ENCODE data around the gene SEC22C.
"Not testable (repeated sequence)": the region's sequence is repeated elsewhere in the genome, so short reads cannot be mapped to it uniquely, and the experiment has no call there.

The SEC22C gene

DNA sequence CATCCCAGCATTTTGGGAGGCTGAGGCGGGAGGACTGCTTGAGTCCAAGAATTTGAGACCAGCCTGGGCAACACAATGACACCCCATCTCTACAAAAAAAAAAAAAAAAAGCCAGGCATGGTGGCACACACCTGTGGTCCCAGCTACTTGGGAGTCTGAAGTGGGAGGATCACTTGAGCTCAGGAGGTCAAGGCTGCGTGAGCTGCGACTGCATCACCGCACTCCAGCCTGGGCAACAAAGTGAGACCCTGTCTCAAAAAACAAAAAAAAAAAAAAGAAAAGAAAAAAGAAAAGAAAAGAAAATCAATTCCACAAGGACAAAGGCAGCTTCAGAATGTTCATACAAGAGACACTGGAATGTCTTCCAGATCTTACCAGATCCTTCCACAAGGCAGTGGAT lies 2.4 kb downstream of the SEC22C start:
- not testable (repeated sequence) for DNase-seq (ENCODE audit: low read depth)

GRCh38 chr3:42578054-42578453 lies 3.7 kb downstream of the SEC22C start:
- DNase-seq (ENCODE audit: low read depth) = no peak

DNA sequence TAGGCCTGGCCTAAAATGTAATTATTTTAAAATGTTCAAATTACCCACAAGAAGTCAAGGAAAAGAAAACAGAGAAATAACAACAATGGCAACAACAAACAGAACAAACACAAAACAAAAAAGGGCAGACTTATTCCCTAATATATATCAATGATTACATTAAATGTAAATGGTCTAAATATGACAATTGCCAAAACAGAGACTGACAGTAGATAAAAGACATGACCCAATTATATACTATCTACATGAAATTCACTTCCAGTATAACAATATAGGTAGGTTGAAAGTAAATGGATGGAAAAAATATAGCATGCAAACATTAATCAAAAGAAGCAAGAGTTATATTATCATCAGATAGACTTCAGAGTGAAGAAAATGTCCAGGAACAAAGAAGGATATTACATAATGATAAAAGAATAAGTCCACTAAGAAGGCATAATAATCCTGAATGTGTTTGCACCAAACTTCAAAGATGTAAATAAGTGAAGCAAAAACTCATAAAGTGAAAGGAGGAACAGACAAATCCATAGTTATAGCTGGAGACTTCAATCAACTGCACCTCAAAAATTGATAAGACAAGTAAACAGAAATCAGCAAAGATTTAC lies 6.5 kb downstream of the SEC22C start:
- no peak for DNase-seq (ENCODE audit: low read depth)

DNA sequence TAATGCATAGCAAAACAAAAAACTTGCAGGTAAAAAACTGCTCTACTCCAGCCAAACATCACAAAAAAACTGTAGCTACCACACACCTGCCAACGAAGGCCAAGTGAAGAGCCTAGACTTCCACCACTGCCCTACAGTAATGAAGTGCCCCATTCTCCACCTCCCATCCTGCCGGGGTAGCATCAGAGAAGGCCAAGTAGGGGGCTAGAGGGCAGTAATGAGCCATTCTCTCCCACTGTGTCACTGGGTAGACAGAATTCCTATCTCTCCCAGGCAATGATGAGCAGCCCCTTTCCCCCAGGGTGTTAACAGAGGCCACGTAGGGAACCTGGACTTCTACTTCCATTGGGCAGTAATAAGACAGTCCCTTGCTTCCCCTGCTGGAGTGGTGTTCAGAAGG lies 9.5 kb downstream of the SEC22C start:
- no peak for DNase-seq (ENCODE audit: low read depth)

- no peak for DNase-seq (ENCODE audit: low read depth)
Observed at GRCh38 chr3:42569593-42570142, 12.1 kb downstream of the SEC22C start.

GRCh38 chr3:42562047-42562907 lies 19.5 kb downstream of the SEC22C start:
- DNase-seq (ENCODE audit: low read depth) = no peak

DNA sequence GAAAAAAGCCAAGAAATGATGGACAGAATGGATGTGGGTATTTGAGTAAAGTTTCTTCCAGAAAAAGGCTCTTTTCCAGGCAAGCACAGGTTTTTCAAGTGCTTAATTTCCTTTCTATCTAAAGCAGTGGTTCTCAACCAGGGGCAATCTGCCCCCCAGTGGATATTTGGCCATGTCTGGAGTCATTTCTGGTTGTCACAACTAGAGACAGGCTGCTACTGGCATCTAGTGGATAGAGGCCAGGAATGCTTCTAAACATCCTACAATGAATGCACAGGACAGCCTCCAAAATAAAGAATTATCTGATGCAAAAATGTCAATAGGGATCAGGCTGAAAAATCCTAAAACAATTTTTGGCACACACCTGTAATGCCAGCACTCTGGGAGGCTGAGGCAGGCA lies 23.9 kb downstream of the SEC22C start:
- DNase-seq (ENCODE audit: low read depth) = no peak

DNA sequence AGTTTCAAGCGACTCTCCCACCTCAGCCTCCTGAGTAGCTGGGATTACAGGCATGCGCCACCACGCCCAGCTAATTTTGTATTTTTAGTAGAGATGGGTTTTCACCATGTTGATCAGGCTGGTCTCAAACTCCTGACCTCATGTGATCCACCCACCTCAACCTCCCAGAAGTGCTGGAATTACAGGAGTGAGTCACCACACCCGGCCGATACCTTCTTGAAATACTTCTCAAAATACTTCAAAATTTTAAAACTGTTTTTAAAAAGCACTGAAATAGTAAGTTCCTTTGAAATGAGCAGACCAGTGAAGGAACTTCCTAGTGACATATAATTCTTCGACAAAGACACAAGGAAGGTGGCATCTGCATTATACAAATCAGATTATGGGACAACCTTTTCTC lies 24.9 kb downstream of the SEC22C start:
- not testable (repeated sequence) for DNase-seq (ENCODE audit: low read depth)

DNA sequence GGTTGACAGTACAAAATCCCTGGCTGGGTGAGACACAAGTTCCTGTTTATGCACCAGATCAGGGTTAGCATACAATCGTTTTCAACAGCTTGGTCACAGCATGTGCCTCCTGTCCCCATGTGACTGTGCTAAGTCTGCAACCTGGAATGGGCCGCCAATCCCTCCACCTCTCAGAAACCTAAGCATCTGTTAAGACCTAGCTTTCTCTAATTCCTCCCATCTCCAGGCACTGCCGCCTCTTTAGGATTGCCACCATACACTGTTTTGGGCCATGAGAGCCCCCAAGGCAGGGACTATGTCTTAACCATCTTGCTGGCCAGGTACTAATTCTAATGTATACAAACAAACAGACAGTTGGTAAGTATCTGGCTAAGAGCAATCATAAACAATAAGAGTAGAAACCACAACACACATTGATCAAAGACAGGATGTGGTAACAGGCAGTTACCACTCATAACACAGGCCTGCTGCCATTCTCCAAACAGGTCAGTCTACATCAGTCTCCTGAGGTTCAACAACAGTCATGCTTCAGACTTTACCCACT lies 25.6 kb downstream of the SEC22C start:
- DNase-seq (ENCODE audit: low read depth) = no peak

DNA sequence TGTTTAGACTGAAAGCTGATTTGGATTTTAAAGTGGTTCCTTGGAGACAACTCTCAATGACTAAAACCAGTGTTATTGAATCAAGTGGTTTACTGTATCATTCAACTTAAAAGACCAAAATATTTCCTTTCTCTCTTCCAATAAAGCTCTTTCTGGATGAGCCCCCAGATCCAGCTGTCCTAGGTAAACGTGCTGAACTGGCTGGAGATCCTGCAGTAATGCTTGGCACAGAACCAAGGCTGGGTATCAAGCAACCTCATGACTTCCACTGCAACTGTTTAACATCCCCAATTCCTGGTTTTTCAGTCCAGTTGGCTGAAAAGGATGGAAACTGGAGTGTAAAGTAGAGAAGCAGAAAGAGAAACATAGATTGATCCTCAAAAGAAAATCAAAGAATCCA lies 28.9 kb downstream of the SEC22C start:
- DNase-seq (ENCODE audit: low read depth) = no peak

DNA sequence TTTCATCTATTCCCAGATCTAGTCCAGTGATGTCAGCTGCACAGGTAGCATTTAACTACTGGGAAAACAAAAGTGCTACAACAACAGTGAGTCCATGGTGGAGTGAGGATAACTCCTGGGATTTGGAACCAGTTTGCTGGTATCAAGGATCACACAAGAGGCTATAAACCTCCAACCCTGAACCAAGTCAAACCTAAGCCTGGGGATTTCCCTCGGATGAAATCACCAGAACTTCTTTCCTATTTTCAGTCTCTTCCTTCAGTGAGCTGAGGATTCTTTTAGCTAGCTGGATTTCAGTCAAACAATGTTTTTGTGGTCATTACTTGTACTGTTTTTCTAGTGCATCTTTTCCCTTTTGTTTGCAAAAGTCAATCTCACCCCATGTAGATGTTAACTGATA lies 31.5 kb downstream of the SEC22C start:
- no peak for DNase-seq (ENCODE audit: low read depth)

DNA sequence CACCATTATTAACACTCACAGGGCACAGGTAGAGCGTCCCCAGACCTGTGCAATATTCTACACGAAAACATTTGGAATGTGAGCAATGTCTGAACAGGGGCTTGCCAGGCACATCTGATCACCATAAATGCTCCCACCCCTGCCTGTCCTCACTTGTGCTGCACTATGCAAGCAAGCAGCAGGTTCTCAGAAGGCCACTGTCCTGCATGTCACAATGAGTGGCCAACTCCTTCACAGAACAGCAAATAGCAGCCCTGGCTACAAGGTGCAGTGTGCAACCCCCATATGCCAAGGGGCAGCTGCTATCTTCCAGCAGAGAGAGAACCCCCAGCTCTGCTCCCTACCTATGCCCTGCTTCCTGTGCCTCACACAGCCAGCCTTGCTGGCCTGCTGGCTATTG lies 32.6 kb downstream of the SEC22C start:
- no peak for DNase-seq (ENCODE audit: low read depth)

GRCh38 chr3:42547401-42547945 lies 34.3 kb downstream of the SEC22C start:
- peak; percentile 30 for DNase-seq (ENCODE audit: low read depth)

DNA sequence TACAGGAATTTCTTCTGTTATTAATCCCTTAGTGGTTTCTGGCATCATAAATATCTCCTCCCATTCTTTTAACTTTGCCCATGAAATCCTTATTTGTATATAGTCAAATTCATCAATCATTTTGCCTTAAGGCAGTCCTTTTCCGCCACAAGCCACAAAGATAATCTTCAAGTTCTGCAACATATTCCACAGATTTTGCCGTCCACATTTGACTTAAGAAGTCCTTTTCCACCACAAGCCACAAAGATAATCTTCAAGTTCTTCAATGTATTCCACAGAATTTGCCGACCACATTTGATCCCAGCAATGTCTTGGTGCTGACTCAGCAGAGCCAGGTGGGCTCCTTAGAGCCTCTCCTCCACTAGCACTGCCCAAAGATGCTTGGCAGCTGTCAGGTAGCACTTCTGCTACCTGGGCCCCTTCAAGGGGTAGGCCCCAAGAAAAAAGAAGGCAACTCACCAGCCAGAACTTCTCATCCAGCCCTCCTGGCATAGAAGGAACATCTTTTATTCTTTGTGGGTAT lies 35.0 kb downstream of the SEC22C start:
- DNase-seq (ENCODE audit: low read depth) = no peak

DNA sequence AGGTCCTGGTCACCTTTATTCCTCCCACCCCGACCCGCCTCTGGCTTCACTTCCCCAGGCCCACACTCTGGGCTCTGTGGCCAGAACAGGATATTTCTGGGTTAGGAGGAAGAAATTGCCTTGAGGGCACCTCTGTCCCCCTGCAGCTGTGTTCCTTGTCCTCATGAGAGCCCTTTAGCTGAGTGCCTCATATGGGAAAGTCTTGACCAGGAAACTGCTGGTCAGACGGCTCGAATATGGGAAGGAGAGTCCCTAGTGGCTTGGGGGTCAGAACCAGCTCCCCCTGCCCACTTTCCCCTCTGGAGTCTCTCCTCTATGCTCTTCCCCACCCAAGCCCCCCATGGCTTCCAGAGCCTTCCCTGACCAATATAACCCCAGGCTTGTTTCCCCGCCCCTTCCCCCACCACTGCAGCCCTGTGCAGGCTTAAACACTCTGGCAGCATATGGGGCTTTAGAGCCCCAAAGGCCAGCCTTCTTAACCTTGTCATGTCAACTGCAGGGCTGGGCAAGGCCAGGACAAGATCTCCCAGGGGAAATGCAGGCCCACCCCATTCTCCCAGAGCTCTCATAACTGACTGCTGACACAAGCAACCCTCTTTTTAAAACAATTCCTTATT lies 36.4 kb downstream of the SEC22C start:
- no peak for DNase-seq (ENCODE audit: low read depth)

DNA sequence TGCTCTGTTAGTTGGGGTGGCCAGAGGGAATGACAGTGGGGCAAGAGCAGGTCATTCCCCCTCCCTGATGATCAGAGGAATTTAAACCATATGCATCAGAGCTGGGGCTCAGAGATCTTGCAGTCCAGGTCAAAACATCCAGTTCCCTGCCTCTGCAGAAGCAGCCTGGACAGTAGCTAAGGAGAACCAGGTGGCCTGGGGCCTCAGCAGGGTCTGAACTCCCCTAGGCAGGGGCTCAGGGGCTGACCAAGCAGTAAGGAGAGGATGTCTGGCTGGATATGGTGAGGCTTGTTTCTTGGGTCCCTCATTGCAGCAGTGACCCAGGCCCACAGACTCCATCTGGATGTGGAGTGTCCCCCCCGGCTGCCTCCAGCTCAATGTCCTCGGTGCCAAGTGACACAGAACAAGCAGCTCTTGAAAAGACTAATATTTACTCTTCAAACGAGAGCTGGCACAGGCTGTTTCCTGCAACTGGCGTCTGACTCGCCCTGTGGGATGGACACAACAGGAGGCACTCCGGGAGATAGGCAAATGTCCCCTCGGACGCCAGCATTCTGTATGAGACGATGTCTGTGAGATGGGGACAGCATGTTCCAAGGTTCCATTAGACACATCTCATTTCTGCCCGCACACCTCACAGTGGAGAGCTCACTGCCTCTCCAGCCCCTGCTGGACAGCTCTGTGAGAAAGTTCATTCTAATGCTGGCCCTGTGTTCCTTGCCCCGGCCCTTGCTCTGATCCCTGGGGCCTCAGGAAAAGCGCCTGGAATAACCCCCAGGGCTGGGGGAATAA lies 37.1 kb downstream of the SEC22C start:
- no peak for DNase-seq (ENCODE audit: low read depth)

DNA sequence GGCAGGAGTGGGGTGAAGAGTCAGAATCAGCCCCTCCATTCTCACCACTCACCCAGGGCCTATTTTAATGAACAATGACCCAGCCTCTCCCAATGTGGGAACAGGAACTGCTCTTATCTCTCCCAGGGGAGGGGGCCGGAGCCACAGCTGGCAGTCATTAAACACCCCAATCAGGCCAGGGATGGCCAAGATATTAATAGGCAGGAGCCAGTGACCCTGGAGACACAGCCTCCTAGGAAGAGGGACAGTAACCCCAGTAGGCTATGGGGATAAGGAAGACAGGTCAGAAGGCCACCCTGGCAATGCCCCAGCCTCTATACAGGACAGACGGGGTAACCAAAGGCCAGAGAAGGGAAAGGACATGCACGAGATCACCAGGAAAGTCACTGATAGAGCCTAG lies 40.7 kb downstream of the SEC22C start:
- DNase-seq (ENCODE audit: low read depth) = no peak

DNA sequence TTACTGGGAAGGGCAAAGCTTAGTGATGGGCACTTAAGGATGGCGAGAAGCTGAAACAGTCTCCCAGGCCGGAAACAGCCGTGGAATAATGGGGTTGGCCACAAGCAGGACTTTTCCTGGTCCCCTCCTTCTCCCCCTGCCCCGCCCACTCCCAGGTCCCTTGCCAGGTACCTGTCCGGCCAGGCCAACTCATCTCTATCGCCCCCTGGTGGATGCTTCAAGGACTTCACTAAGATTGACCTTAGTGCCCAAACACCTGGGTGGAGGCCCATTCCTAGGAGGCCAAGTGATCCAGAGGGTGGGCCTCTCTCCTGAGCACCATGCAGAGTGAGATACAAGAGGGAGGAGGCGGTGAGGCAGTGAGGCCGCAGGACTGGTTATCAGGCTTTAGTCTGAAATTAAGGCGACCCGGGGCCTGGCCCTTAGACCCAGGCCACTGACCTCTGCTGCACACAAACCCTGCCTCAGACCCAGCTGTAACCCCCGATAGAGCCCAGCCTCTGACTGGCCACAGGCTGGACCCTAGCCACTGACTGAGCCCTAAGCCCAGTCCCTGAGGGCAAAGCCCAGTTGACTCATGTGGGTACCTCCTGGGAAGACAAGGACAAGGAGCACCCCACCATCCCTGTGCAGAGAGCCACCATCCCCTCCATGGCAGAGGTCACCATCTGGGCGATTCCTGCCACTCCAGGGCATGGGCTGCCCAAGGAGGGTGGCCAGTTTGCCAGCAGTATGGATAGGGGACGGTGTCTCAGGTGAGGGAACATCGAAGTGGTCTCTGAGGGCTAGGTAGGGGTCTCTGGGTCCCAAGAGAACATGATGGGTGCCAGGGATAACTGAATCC lies 41.7 kb downstream of the SEC22C start:
- no peak for DNase-seq (ENCODE audit: low read depth)

- peak; percentile 84 for DNase-seq (ENCODE audit: low read depth)
Observed at GRCh38 chr3:42537350-42537749, 44.4 kb downstream of the SEC22C start.

Data from fibroblast of gingiva (primary cell).